Measurements from ENCODE around the gene KLHL34.
A peak's percentile ranks its signal among the peaks of the same experiment; 100 is the strongest.

KLHL34 gene

GRCh38 chrX:21662761-21663160 lies 4.6 kb upstream of the KLHL34 start:
- TF ChIP-seq CTCF (conservative IDR thresholded peaks at IDR 0.05): no peak
- no peak overlapping the region for H3K27ac ChIP-seq

GRCh38 chrX:21661316-21661715 lies 3.2 kb upstream of the KLHL34 start:
- no peak overlapping the region for H3K27ac ChIP-seq
- no peak for TF ChIP-seq CTCF (conservative IDR thresholded peaks at IDR 0.05)

GRCh38 chrX:21660156-21660555 lies 2.0 kb upstream of the KLHL34 start:
- TF ChIP-seq CTCF (conservative IDR thresholded peaks at IDR 0.05): no peak

GRCh38 chrX:21659320-21659719 lies 1.2 kb upstream of the KLHL34 start:
- TF ChIP-seq CTCF (conservative IDR thresholded peaks at IDR 0.05): no peak

More at GRCh38 chrX:21660156-21660555, 2.0 kb upstream of the KLHL34 start:
- no peak overlapping the region for H3K27ac ChIP-seq

GRCh38 chrX:21658746-21659145 lies 616 bp upstream of the KLHL34 start:
- no peak overlapping the region for H3K27ac ChIP-seq
- no peak for TF ChIP-seq CTCF (conservative IDR thresholded peaks at IDR 0.05)

More at GRCh38 chrX:21659320-21659719, 1.2 kb upstream of the KLHL34 start:
- H3K27ac ChIP-seq: no peak overlapping the region

GRCh38 chrX:21657318-21658151 lies 595 bp downstream of the KLHL34 start:
- H3K27ac ChIP-seq: peak overlapping the region; percentile 91
- TF ChIP-seq CTCF (conservative IDR thresholded peaks at IDR 0.05): no peak

- TF ChIP-seq CTCF (conservative IDR thresholded peaks at IDR 0.05): no peak
- H3K27ac ChIP-seq: peak overlapping the region; percentile 91
These were observed 1.4 kb downstream of the KLHL34 start for GRCh38 chrX:21656587-21657317.
